Fibroblast of pulmonary artery (primary cell): ENCODE results near the gene SLC5A5.

Experiments used
- DNase-seq: peaks from one replicate; pipeline ENCODE4 v3.0.0-alpha.2; 2010; ENCODE audit warnings: low read depth
- H3K4me3 ChIP-seq: replicated peaks from 2 replicates; pipeline ENCODE4 v1.5.1; 2011; ENCODE audit warnings: low read depth, mild to moderate bottlenecking, control low read depth, low read length, moderate library complexity
- CTCF ChIP-seq: IDR thresholded peaks from 2 replicates; pipeline ENCODE4 v1.5.1; 2011; ENCODE audit warnings: mild to moderate bottlenecking, control low read depth, low read length, inconsistent platforms; ENCODE audit errors: missing control alignments

Gene SLC5A5

GRCh38 chr19:17937371-17937900, 65.7 kb downstream of the SLC5A5 start:
- TF ChIP-seq CTCF, result no peak
- H3K4me3 ChIP-seq, result no peak overlapping the region
- no peak for DNase-seq

GRCh38 chr19:17938092-17938845, 66.5 kb downstream of the SLC5A5 start:
- TF ChIP-seq CTCF, result peak; percentile 97
- no peak overlapping the region for H3K4me3 ChIP-seq
- peak; percentile 83 for DNase-seq

- no peak for TF ChIP-seq CTCF
- no peak overlapping the region for H3K4me3 ChIP-seq
- no peak for DNase-seq
Observed at GRCh38 chr19:17942181-17942580, 70.4 kb downstream of the SLC5A5 start.

- no peak for TF ChIP-seq CTCF
- no peak overlapping the region for H3K4me3 ChIP-seq
- no peak for DNase-seq
Observed at GRCh38 chr19:17942582-17943273, 71.0 kb downstream of the SLC5A5 start.

GRCh38 chr19:17943274-17944221, 71.8 kb downstream of the SLC5A5 start:
- DNase-seq, result no peak
- H3K4me3 ChIP-seq, result no peak overlapping the region
- TF ChIP-seq CTCF, result no peak

GRCh38 chr19:17944301-17944700, 72.6 kb downstream of the SLC5A5 start:
- no peak for TF ChIP-seq CTCF
- H3K4me3 ChIP-seq, result no peak overlapping the region
- peak; percentile 69 for DNase-seq
